ENCODE data around the gene SF3B2.

DNA sequence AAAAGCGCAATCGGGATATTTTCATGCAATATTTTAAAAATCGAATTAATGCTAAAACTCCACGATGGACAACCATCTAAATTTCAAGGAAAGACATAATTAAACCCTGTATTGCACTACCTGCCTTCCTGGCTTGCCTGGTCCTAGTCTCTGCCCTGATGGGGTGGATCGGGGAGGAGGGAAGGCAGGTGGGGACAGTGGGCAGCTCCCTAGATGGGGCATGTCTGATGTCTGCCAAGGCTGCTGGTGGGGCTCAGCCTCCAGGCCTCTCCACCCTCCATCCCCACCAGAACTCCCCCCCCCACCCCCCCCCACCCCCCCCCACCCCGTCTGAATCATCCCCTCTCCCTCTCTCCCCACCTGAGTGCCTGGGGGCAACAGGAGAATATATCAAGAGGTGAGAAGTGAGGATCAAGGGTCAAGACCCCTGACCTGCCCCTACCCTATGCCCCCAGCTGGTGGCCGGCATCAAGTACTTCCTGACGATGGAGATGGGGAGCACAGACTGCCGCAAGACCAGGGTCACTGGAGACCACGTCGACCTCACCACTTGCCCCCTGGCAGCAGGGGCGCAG is 39.7 kb upstream of the SF3B2 start:
- TF ChIP-seq, protein P1, sequence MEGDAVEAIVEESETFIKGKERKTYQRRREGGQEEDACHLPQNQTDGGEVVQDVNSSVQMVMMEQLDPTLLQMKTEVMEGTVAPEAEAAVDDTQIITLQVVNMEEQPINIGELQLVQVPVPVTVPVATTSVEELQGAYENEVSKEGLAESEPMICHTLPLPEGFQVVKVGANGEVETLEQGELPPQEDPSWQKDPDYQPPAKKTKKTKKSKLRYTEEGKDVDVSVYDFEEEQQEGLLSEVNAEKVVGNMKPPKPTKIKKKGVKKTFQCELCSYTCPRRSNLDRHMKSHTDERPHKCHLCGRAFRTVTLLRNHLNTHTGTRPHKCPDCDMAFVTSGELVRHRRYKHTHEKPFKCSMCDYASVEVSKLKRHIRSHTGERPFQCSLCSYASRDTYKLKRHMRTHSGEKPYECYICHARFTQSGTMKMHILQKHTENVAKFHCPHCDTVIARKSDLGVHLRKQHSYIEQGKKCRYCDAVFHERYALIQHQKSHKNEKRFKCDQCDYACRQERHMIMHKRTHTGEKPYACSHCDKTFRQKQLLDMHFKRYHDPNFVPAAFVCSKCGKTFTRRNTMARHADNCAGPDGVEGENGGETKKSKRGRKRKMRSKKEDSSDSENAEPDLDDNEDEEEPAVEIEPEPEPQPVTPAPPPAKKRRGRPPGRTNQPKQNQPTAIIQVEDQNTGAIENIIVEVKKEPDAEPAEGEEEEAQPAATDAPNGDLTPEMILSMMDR (conservative IDR thresholded peaks at IDR 0.05): no peak
- no peak for TF ChIP-seq ZFX (IDR thresholded peaks at IDR 0.05)

Data from C4-2B (cell line).